ENCODE measurements around the gene MC1R. TPM values are rescaled to one million over a fixed set of nuclear protein-coding genes. Genes with fewer than 3 reads are reported as not detected.
A peak's percentile ranks its signal among the peaks of the same experiment; 100 is the strongest.
"Not testable (repeated sequence)": the region's sequence is repeated elsewhere in the genome, so short reads cannot be mapped to it uniquely, and the experiment has no call there.

The MC1R gene
- 0.65 and 0.79 TPM in 2 replicates for total RNA-seq

DNA sequence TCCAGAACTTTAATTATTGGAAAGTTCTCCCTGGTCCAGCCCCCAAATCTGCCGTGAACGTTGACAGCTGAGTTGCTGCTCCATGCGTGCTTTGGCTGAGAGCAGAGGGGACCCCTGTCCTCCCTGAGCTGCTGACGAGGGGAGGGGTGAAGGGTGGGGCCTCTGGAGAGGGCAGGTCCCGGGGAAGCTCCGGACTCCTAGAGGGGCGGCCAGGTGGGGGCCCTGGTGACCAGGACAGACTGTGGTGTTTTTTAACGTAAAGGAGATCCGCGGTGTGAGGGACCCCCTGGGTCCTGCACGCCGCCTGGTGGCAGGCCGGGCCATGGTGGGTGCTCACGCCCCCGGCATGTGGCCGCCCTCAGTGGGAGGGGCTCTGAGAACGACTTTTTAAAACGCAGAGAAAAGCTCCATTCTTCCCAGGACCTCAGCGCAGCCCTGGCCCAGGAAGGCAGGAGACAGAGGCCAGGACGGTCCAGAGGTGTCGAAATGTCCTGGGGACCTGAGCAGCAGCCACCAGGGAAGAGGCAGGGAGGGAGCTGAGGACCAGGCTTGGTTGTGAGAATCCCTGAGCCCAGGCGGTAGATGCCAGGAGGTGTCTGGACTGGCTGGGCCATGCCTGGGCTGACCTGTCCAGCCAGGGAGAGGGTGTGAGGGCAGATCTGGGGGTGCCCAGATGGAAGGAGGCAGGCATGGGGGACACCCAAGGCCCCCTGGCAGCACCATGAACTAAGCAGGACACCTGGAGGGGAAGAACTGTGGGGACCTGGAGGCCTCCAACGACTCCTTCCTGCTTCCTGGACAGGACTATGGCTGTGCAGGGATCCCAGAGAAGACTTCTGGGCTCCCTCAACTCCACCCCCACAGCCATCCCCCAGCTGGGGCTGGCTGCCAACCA, at the start of gene MC1R:
Gene MC1R (plus strand): TSS at position 410 of the 895 bp plus-strand sequence. CDS start 397 bp downstream, at position 807.
- peak; percentile 30 to 53 for DNase-seq (ENCODE audit: low read depth in 2 of 2)

GRCh38 chr16:89869911-89870310, 48.8 kb upstream of the MC1R start:
- DNase-seq (ENCODE audit: low read depth in 2 of 2), result no peak

DNA sequence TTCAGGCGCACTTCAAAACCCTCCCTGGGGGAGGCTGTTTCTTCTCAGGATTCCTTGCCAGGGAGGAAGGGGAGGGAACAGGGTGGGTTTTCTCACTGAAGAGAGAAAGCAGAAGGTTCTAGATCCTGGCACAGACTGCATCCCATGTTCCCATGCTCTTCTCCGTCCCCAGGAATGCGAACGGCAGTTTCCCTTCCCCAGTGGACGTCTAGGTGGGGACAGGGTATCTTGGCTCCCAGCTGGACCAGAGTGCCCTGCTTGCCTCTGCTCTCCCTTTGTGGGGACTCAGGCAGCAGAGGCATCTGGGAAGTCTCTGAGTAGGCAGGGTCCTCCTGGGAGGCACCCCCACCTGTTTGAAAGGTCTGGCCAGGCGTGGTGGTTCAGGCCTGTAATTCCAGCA, 48.2 kb upstream of the MC1R start:
- DNase-seq (ENCODE audit: low read depth in 2 of 2), result no peak

DNA sequence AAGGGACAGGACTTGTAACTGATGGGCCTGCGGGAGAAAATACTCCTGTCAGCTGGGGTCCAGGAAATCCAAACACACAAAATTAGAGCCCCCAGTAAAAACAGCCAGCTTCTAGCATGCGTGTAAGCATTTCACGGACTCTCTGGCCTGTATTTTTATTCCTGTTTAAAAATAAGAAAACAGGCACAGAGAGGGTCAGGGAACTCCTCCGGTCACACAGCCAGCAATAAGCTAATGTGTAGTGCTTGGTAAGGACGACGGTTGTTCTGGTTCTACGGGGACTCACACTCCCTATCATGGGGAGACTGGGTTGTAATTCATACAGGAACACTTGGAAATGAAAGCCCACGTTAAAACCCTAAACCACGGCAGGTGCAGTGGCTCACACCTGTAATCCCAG, 46.8 kb upstream of the MC1R start:
- no peak for DNase-seq (ENCODE audit: low read depth in 2 of 2)

DNA sequence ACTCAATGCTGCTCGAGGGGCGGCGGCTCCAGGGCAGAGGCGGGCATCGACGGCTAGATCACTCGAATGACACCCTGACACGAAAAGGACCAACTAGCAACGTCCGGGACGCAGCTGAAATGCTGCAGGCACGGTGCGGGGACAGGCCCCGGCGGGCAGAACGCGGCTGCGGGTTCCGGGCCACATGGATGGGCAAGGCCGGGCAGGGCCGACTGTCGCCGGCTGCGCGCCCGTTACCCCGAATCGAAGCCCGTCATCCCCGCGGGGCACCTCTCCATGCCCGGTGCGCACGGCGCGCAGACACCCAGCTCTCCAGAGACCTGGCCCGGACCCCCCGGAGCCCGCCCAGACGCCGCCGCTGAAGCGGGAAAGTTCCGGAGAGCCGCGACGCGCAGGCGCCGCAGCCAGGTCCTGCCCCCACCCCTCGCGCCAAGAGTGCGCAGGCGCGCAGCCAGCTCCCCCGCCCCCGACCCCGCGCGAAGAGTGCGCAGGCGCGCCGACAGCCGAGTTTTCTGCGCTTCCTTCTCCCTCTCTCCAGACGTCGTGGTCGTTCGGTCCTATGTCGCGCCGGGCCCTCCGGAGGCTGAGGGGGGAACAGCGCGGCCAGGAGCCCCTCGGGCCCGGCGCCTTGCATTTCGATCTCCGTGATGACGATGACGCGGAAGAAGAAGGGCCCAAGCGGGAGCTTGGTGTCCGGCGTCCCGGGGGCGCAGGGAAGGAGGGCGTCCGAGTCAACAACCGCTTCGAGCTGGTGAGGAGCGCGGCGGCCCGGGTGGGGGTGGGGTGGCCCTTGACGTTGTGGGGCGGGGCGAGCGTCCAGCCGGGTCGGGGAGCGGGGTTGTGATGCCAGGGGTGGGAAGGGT, 45.3 kb upstream of the MC1R start, which contains the start of gene TCF25:
Gene TCF25 (plus strand): TSS at position 484 of the 863 bp plus-strand sequence. CDS start 76 bp downstream, at position 560.
- peak; percentile 90 to 93 for DNase-seq (ENCODE audit: low read depth in 2 of 2)

GRCh38 chr16:89873972-89874689, 44.5 kb upstream of the MC1R start:
- peak; percentile 97 to 98 for DNase-seq (ENCODE audit: low read depth in 2 of 2)

GRCh38 chr16:89879123-89879522, 39.5 kb upstream of the MC1R start:
- DNase-seq (ENCODE audit: low read depth in 2 of 2), result not testable (repeated sequence)

GRCh38 chr16:89880477-89881367, 37.9 kb upstream of the MC1R start:
- DNase-seq (ENCODE audit: low read depth in 2 of 2), result no peak

- DNase-seq (ENCODE audit: low read depth in 2 of 2), result no peak
Observed at GRCh38 chr16:89881368-89881730, 37.3 kb upstream of the MC1R start.

DNA sequence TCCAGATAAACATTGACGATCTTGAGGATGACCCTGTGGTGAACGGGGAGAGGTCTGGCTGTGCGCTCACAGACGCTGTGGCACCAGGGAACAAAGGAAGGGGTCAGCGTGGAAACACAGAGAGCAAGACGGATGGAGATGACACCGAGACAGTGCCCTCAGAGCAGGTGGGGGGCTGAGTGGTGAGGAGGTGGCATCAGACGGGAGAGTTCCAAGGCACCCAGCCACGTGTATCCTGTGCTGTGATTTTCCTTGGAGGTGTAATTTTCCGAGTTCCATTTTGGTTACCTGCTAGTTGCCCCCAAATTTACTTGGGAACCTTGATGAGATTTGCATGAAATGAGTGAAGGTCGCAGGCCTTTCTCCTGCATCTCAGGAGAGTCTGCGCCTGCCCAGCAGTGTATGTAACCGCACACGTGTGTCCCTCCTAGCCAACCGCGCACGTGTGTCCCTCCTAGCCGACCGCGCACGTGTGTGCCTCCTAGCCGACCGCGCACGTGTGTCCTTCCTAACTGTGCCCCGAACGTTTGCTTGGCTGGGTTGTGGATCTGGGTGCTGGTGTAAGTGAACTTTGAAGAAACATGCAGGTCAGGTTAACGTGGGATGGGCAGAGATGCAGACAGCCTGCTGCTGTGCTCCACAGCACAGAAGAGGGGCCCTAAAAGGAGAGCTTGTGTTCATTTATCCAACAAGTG, 35.2 kb upstream of the MC1R start:
- DNase-seq (ENCODE audit: low read depth in 2 of 2), result no peak

DNA sequence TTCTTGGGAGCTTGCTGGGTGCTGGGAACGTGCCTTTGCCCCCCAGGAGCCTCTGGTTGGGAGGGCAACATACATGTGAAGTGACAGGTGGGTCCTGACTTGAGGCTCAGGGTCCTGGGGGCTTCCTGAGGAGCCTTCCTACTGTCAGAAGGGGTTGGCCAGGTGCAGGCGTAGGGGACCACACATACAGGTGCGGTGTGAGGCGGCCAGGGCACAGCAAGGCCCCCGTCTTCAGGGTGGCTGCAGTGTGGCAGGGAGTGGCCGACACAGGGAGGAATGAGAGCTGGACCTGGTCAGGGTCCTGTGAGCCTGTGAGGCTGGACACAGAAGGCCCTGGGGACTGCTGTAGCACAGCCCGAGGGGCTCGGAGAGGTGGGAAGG, 34.6 kb upstream of the MC1R start:
- no peak for DNase-seq (ENCODE audit: low read depth in 2 of 2)

DNA sequence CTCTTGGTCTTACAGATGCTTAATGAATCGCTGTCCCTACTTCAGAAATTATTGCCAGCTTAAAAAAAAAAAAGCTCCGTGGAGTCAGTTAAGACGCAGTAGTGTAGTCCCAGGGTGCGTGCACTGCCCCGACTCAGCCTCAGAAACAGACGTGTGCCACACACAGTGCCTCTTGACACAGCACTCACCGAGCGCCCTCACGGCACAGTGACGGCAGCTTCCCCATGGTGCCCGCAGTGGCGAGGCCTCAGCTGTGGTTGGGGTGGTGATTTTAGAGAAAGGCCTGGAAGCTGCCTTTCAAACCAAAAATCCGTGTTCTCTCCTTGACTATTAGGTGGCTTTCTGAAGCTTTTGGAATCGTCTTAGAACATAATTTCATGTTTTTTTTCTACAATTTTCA, 31.4 kb upstream of the MC1R start:
- no peak for DNase-seq (ENCODE audit: low read depth in 2 of 2)

DNA sequence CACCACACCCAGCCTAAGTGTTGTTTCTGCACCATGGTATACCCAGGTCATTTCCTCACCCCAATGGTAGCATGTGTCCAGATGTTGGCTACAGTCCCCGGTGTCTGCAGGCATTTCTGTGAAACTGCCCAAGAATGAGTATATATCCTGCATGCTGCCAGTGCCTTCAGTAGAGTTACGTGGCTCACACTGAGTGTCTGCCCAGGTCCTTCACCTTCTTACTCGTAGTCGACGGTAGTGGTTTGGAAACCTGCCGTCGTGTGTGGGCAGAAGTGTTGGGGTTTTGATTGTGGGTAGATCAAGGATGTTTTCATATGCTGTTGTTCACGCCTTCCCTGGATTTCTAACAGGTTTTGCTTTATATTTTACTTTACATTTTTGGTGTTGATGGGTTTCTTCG, 28.5 kb upstream of the MC1R start:
- DNase-seq (ENCODE audit: low read depth in 2 of 2), result no peak

DNA sequence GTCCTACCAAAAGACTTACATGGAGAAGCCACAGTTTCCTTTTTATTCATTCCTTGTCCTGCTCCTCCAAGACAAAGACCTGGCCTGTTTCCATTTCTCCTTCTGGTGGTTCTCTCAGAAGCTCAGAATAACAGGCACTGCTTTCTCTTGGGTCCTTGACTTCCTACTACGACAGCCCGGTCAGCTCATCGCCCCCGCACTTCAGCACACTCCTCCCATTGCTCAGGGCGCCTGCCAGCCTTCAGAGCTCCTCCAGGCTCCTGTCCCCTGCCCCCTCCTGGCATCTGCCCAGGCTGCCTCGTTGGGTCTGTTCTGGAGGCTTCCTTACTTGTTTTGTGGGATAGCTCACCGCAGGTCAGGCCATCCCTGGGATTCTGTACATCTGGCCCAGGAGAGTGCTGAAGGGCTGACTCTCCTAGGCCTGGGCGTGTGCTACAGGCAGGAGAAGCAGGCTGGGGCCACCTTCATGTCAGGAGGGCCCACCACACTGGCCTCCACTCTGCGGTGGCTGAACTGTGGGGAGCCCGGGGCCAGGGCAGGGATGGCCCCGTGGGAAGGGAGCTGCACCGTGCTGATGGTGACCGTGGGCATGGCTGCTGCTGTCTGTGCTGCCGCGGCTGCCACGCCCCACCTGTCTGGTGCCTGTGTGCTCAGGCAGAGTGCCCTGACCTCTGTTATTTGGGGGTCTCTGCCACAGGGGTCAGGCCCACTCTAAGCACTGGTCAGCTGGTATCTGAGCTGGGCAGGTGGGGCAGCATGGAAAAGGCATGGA, 27.6 kb upstream of the MC1R start:
- no peak for DNase-seq (ENCODE audit: low read depth in 2 of 2)

- no peak for DNase-seq (ENCODE audit: low read depth in 2 of 2)
Observed at GRCh38 chr16:89892055-89892630, 26.5 kb upstream of the MC1R start.

- DNase-seq (ENCODE audit: low read depth in 2 of 2), result no peak
Observed at GRCh38 chr16:89892635-89893034, 26.0 kb upstream of the MC1R start.

DNA sequence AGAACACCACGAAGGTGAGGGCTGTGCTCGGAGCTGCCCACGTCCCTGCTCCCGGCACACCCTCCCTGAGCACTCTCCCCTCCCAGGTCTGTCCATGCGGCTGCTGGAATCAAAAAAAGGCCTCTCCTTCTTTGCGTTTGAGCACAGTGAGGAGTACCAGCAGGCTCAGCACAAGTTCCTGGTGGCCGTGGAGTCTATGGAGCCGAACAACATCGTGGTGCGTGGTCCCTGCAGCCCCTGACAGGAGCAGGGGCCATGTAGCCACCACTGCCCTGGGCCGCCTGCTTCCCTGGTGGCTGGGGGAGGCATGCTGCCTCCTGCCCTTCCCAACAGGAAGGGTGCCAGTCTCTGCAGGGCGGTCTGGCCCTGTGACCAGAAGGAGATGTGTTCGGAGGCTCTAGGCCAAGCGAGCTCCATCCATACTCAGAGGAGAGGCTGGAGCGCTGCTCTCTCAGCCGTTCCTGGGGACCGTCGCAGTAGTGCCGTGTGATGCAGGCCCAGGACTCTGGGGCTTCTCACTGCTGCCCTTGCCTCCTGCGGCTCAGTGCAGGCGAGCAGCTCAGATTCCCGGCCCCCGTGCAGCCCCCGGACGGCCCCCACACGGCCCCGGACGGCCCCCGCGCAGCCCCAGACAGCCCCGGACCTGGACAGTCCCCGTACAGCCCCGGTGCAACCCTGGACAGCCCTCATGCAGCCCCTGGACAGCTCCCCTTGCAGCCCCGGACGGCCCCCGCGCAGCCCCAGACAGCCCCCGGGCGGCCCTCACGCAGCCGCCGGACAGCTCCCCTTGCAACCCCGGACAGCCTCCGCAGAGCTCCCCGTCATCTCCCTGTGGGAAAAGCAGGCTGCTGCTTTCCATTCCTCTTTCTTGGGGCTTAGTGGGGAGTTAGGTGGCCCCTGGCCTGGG, 24.8 kb upstream of the MC1R start:
- no peak for DNase-seq (ENCODE audit: low read depth in 2 of 2)

Data from lung microvascular endothelial cell (primary cell).